COR-L47 (cell line): ENCODE results near the gene XIAP.
A peak's percentile ranks its signal among the peaks of the same experiment; 100 is the strongest.
"Not testable (repeated sequence)": the region's sequence is repeated elsewhere in the genome, so short reads cannot be mapped to it uniquely, and the experiment has no call there.

Experiments used
- DNase-seq: peaks from one replicate; lab custom pipeline; 2025; lab: John Stamatoyannopoulos, UW

Gene XIAP

DNA sequence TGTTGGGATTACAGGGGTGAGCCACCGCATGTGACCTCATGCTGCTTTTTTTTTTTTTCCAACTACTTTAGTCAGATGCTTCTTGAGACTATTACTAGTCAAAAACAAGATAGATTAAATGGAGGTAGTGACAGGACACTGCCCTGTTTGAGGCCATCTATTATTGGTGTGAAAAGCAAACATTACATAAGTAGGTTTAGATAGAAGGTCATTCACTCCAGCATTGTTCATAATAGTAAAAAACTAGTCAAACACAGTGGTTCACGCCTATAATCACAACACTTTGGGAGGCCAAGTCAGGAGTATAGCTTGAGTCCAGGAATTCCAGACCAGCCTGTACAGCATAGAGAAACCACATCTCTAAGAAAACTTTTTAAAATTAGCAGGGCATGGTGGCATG is 16.3 kb downstream of the XIAP start:
- DNase-seq: no peak

DNA sequence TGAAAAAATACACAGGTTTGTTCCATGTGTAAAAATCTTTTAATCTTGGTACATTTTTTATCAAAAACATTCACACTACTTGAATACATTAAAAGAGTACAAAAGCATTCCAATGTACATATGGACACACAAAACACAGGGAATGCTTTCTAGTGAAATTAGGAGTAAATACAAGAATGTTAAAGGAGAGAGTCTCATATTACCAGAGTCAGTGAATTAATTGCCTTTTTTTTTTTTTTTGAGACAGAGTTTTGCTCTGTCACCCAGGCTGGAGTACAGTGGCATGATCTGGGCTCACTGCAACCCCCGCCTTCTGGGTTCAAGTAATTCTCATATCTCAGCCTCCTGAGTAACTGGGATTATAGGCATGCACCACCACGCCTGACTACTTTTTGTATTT is 17.0 kb downstream of the XIAP start:
- DNase-seq: no peak

DNA sequence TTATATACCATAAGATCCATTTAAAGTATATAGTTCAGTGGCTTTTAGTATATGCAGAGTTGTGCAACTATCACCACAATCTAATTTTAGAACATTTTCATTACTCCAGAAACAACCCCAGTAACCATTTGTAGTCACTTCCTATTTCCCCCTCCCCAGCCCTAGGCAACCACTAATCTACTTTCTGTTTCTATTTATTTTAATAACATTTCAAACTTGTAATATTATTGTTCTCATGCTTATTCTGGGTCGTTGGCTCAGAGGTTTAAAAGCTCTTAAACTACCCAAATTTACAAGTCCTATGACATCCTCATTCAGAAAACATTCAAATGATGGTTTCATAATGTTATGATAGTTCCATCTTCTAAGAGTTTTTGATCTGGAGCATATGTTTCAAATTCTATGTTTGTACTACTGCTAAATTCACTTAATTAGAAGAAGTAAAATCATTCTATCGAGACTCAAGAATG is 18.4 kb downstream of the XIAP start:
- DNase-seq: no peak

DNA sequence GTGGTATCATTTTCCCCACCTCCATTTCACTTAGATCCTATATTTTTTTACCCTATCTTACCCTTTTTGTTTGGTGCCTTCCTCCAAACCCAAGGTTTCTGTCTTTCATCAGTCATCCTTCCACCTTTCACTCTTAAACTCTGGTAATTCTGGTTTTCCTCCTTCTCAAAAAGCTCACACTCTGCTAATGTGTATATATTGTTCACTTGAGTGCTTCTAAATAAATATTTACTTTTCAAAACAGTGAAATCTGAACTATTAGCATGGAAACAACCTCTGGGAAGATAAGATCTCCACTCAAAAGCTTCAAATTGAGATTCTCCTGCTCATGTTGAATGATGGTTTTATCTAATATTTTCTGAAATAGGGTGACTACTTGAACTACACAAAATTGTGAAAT is 21.5 kb downstream of the XIAP start:
- DNase-seq: no peak

DNA sequence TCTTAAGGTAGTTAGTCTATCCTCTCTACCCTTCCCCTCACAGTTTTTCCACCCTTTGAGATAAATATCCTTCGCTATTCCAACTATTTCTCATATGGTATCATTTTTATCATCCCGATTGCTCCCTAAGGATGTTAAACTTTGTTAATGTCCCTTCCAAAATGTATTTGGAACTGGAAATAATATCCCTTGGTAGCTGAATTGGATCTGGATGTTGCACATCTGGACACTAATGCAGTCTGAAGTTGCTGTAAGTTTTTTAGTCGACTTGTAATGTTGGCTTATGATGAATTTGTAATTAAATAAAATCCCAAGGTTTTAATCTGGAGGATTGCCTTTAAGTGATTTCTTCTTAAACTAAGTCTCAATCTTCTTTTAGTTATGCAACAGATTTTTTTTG is 22.5 kb downstream of the XIAP start:
- DNase-seq: no peak

DNA sequence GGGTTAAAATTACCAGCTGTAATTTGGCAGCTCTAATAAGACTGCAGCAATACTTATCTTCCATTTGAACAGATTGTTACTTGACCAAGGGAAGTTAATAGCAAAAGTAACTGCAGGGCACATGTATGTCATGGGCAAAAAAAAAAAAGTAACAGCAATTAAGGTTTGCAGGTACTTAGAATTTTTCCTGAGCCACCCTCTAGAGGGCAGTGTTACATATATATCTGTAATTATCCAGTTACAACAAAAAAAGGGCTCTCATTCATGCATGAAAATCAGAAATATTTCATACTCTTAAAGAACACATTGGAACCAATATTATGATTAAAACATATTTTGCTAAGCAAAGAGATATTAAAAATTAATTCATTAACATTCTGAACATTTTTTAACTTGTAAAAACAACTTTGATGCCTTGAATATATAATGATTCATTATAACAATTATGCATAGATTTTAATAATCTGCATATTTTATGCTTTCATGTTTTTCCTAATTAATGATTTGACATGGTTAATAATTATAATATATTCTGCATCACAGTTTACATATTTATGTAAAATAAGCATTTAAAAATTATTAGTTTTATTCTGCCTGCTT is 25.1 kb downstream of the XIAP start:
- DNase-seq: peak; percentile 15

DNA sequence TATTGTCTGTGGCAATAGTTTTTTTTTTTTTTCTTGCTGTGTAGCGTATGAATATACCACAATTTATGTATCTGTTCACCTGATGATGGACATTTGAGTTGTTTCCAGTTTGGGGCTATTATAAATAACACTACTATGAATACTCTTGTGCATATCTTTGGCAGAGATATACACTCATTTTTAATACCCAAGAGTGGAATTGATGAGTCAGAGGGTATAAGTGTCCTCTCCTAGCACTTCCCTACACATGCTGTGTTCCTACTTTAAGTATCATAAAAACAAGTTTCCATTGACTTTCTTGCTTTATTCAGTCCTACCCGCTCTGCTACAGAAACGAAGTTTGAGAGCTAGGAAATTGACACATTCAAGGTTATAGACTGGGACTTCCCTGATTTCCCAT is 39.8 kb downstream of the XIAP start:
- no peak for DNase-seq

DNA sequence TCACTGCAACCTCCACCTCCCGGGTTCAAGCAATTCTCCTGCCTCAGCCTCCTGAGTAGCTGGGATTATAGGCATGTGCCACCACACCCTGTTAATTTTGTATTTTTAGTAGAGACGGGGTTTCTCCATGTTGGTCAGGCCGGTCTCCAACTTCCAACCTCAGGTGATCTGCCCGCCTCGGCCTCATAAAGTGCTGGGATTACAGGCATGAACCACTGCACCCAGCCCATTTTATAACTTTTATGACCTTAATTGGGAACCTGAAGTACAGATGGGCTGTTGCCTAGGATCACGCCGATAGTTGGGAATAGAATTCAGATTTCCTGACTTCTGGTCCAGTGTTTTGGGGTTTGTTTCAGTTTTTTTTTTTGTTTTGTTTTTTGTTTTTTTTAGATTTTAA is 43.4 kb downstream of the XIAP start:
- DNase-seq: not testable (repeated sequence)

DNA sequence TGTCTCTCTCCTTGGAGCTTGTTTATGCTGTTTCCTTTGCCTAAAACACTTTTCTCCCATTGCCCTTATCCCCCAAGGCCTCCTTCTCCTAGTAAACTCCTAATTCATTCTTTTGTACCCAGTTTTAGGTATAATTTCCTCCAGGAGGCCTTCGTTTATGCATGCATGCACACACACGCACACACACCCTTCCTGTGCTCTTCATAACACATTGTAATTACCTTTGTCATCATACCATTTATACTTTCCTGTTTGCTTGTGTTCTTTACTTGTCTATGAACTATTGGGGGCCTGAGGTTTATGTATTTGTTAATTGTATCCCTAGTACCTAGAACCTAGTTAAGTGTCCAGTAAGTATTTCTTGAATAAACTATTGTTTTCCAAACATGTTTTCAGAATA is 45.5 kb downstream of the XIAP start:
- DNase-seq: no peak

DNA sequence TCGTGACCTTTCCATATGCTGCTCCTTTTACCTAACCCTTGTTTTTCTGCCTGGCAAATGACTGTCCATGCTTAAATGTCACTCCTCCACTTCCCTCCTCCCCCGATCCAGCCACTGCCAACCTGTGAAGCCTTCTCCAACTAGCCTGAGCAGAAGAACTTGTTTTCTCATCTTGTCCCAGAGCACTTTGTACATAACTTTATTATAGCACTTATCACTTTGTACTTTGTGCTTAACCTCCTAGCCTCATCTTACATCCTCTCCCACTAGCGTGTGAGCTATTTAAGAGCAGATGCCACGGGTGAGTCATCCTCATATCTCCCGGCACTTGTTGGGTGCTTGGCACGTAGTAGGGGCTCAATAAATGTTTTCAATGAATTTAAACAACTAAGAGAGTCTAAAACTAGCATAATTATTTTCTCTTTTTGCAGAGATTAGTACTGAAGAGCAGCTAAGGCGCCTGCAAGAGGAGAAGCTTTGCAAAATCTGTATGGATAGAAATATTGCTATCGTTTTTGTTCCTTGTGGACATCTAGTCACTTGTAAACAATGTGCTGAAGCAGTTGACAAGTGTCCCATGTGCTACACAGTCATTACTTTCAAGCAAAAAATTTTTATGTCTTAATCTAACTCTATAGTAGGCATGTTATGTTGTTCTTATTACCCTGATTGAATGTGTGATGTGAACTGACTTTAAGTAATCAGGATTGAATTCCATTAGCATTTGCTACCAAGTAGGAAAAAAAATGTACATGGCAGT is 46.9 kb downstream of the XIAP start:
- no peak for DNase-seq

DNA sequence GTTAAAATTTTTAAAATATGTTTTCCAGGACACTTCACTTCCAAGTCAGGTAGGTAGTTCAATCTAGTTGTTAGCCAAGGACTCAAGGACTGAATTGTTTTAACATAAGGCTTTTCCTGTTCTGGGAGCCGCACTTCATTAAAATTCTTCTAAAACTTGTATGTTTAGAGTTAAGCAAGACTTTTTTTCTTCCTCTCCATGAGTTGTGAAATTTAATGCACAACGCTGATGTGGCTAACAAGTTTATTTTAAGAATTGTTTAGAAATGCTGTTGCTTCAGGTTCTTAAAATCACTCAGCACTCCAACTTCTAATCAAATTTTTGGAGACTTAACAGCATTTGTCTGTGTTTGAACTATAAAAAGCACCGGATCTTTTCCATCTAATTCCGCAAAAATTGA is 49.7 kb downstream of the XIAP start:
- DNase-seq: no peak

DNA sequence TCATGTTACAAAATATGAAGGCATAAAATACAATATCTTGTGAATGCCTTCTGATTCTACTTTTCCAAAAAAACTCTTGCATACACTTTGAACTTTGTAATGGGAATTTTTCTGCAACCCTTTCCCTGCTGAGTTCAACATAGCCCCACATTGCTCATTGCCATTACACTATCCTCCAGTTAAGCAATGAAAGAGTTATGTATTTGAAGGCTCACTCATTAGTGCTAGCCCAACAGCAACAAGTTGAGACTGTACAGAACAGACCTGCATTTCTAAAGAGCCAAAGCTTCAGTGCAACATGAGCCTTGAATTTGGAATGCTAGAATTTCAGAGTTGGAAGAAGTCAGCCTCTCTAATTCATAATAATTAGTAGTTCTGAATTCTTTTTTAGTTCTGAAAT is 57.2 kb downstream of the XIAP start:
- DNase-seq: no peak

DNA sequence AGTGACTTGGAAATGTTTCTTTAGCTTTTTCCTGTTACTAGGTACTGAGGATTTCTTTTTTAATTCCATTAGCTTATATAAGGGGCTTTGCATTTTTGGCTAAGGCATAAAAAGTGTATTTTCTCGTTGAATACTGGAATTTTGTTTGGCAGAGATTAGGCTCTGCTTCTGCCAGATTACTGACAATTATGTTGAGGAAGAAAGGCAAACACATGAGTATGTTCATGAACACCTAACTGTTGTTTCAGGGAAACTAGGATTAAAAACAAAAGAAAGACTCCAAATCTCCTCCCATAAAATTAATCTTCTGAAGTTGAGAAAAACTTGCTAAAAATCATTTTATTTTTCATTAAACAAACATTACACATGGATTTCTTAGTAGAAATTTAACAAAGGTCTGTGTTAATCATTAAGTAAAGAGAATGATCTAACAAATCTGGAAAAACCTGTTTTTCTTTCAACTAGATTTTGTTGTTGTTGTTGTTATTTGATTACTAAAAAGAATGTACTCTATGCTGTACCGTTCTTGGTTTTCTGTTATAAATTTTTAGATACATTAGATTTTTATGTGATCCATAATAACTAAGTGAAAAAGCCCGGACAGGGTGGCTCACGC is 58.4 kb downstream of the XIAP start:
- DNase-seq: no peak

DNA sequence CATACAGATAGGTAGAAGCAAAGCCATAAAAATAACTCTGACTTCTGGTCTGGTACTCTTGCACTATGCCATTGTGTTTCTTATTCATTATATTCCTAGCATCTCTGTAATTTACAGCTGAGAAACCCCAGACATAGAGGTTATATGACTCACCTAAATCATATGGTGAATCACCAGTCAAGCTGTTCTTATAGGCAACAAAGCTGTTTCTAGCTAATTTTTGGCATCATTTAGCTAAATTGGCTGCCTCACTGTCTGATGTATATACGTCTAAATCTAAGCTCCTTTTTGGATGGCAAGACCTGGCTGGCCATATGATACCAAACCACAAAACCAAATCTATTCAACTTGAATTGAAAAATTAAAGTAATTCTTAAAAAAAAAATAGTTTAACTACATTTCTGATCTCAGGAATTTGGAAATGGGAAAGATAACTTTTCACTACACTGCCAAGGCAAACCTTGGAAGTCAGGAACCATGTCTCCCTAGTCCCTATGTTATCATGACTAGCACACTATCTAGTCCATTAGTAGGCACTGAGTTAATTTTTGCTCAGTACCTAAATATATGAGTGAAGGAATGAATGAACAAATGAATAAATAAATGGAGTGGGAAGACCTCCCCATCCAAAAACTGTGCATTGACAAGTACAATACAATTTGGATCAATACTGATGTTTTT is 60.4 kb downstream of the XIAP start:
- no peak for DNase-seq

DNA sequence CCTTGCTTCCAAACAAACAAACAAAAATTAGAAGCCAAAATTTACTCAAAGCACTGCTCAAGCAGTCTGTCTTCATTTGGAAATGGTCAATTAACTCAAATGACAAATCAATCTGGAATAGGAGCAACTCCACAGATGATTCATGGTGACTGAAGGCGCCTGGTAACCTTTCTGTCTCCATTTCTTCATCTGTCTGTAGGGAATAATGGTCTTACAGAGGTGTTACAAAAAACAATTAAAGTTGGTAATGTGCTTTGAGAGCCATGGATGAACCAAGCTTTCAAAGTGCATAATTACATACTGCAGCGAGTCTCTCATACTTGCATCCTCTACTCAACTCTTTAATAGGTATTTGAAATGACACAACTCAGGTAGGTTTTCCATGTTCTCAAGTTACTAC is 63.4 kb downstream of the XIAP start:
- DNase-seq: no peak

DNA sequence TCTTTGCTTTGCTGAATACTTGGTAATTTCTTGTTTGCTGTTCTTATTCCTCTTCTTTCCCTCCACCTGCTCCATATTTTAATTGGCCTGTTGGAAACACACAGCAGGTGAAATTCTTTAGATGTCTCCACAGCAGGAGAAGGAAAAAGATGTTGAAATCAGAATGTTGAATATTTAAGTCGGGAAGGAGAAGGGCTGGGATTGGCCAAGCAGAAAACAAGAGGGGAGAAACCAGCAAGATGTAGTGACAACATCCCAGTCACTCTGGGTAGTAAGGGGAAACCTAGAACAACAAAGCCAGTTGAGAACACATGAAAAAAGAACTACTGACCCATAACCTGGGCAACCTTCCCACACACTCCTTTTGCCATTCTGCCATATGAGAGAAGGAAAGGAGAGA is 64.3 kb downstream of the XIAP start:
- DNase-seq: no peak

DNA sequence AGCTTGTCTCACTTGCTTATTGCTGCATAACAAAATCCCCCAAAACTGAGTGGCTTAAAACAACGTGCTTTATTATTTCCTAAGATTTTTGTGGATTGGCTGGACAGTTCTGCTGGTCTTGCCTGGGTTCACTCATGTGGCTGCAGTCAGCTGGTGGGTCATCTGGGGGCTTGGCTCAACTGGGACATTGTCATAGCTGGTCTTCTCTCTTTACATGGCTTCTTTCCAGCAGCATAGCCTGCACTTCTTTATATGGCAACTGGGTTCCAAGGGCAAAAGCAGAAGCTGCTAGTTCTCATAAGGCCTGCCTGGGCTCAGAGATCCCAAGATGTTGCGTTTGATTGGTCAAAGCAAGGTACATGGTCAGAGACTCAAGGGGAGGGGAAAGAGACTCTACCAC is 68.0 kb downstream of the XIAP start:
- DNase-seq: no peak

DNA sequence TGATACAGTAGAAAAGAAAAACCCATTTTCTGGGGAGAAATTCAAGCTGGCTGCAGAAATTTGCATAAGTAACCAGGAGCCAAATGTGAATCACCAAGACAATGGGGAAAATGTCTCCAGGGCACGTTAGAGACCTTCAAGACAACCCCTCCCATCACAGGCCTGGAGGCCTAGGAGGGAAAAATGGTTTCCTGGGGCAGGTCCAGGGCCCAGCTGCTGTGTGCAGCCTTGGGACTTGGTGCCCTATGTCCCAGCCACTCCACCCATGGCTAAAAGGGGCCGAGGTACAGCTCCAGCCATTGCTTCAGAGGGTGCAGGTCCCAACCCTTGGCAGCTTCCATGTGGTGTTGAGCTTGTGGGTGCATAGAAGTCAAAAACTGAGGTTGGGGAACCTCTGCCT is 72.2 kb downstream of the XIAP start:
- not testable (repeated sequence) for DNase-seq

DNA sequence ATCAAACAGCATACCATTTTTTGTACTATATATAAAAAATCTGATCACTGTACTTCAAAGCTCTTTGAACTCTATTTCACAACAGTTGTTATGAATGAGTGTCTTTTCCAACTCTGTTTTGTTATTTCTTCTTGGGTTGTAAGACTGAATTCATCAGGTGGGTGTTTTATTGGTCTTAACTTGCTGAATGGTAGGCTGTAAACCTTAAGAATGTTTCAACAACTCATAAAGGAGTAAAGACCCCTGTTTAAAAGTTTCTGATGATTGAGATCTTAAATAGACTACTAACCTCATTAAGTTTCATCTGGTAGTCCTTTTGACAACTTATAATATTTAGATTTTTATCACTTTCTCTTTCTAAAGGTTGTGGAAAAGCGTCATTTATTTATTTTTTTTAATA is 83.2 kb downstream of the XIAP start:
- no peak for DNase-seq

DNA sequence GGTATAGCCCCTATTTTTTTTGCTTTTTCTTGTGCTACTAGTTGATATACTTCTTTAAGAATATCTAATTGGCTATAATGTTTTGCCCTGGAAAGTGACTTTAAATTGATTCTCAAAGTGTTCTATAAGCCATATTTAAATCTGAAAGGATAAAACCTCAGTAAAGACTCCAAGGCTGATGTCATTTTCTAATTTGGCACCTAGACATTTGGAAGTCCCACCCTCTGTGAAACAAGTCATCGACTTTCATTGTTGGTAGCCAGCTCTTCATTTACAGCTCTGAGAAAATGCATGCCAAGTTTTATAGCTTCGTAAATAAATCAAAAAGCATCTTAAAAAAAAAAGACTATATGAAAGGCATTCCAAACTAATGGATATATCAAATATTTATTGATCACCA is 83.6 kb downstream of the XIAP start:
- DNase-seq: no peak

DNA sequence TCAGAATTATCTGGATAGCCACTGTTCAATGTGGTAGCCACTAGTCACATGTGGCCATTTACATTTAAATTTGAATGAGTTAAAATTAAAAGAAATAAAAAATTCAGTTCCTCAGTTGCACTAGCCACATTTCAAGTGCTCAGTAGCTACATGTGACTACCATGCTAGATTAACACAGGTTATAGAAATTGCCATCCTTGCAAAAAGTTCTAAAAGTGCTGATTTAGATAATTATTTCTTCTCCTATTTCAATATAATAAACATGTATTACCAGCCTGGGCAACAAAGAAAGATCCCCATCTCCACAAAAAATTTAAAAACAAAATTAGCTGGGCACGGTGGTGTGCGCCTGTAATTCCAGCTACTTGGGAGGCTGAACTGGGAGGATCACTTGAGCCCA is 90.0 kb downstream of the XIAP start:
- DNase-seq: no peak

DNA sequence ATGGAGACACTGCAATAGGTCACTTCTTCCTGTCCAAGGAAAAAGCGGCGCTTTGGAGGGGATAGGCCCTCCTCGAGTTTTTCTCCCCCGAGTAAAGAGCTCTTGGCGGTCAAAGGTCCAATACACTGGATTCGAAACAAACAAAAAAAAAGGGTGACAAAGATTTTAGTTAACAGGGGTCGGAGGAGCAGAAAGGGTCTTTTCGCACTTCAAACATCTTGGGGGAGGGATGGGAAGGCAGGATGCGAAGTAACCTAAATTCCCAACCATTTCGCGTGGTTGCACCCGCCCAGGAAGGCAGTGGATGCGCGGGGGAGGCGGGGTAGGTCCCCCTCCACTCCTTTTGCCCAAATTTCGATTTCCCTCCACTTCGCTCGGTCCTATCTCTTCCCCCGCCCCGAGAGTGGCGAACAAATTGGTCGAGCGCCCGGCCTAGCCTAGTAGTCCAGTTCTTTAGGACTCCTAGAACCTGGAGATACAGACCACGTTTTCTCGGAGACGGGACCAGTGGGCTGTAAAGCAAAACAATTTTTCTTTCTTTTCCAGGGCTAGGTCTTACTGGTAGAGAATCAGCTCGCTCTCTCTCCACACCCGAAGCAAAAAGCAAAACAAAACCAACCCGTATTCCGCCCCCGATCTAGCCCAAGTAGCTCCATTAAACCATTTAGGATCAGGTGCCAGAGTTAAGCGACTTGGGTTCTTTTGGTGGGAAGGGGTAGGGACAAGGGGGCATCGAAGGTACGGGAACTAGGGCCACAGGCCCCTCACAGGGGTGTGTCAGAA is 99.6 kb downstream of the XIAP start:
- DNase-seq: peak; percentile 6
